ENCODE results near the gene SPATS2L.

Gene SPATS2L

GRCh38 chr2:200476836-200477235 lies 170.3 kb downstream of the SPATS2L start:
- DNase-seq = no peak

- DNase-seq = no peak
Observed at GRCh38 chr2:200477667-200478131, 171.2 kb downstream of the SPATS2L start.

DNA sequence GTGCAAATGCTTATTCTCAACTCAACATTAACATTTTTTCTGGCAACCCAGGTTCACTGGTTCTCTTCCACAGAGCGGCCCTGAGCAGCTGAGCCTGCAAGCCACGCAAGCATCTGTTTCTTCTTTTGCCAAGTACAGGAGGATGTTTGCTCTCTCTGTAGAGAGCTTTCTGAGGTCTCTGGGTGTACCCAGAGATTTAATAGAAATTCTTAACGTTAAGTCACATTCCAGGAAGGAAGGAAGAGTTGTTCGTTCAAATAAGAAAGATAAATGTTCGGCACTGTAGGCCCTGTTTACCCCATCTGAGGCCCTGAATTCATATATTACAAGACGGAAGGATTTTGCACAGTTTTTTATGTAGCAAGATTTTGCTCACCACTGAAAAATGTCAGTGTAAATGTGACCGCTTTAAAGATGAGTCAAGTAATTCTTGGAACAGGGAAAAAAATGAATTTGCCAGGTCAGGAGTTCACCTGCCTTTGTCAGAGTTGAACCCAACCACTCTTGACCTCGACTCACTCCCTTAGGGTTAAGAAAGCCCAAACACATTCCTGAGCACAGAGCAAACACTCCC lies 173.3 kb downstream of the SPATS2L start:
- no peak for DNase-seq

GRCh38 chr2:200482194-200482593 lies 175.7 kb downstream of the SPATS2L start:
- DNase-seq = no peak

DNA sequence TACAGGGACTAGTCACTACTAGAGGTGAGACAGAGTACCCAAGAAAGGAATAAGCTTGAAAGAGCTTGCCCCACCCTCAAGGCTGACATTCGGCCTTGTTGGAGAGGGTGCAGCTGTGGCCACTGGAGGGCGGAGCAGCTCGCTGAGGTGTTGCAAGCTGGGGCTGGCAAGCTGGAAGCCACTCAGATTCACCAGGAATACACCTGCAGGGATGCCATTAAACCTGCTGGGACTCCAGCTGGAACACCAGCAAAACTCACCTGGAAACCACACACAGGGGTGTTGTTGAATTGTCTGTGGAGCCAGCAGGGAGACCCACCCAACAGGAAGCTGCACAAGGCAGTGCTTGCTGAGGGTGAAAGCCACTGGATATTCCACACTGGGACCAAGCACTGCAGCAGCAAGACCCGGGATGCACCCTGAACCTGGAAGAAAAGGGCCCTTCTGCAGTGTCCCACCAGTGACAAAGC lies 177.3 kb downstream of the SPATS2L start:
- peak; percentile 36 for DNase-seq

GRCh38 chr2:200484934-200485333 lies 178.4 kb downstream of the SPATS2L start:
- no peak for DNase-seq

DNA sequence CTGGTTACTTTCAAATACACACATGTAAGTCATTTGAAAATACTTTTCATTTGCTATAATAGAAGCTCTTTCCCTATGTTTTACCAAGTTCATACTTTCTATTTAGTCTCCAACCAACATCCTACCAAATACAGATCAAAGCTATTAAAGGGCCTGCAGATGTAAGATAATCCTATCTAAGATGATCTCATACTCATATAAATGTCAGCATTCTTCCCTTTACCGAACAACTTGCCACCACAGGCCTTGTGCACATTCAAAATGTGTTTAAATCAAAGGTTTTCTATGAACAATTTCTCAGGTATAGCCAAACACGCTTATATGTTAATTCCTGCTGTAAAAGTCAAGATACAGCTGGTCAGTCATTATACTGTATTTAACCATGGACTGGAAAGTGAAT lies 180.0 kb downstream of the SPATS2L start:
- DNase-seq = no peak

- DNase-seq = no peak
Observed at GRCh38 chr2:200488169-200488568, 181.7 kb downstream of the SPATS2L start.

DNA sequence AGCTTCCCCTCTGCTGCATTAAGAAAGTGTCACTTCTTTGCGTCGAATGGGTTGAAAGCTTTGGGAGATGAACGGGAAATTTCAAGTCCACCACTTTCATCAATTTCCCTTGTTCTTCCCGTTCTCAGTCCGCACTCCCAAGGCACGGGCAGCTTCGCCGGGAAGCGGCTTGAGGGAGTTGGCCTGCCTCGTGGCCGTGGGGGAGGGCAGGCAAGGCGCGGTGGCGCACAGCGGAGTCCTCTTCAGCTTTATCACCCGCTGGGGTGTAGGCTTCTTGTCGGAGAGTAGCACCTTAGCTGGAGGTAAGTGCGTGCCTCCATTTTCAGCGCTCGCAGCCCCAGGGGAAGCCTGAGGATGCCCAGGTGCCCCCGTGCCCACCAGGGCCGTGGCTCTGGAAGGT lies 183.5 kb downstream of the SPATS2L start:
- DNase-seq = no peak

- no peak for DNase-seq
Observed at GRCh38 chr2:200492656-200493055, 186.2 kb downstream of the SPATS2L start.

DNA sequence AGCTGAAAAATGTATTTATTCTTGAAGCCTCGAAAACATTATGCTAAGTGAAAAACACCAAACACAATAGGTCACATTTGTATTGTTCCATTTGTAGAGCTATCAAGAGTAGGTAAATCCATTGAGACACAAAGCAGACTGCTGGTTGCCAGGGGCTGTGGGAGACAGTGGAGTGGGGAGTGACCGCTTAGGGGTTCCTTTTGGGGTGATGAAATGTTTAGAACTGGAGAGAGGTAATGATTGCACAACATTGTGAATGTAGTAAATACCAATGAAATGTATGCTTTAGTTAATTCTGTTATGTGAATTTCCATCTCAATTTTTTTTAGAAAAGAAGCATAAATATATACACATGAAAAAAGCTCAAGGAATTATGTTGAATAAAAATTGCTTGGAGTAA lies 187.6 kb downstream of the SPATS2L start:
- no peak for DNase-seq

DNA sequence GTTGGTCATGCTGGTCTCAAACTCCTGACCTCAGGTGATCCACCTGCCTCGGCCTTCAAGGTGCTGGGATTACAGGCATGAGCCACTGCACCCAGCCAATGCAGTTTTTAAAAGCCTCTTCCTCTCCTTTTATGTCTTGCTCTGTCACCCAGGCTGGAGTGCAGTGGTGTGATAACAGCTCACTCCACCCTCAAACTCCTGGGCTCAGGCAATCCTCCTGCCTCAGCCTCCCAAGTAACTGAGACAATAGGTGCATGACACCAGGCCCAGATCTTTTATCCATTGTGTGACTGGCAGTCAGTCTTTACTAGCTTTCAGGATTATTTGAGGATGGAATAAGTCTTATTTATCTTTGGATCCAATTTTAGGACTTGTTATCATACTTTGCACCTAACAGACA lies 190.2 kb downstream of the SPATS2L start:
- DNase-seq = peak; percentile 65

GRCh38 chr2:200498402-200499162 lies 192.1 kb downstream of the SPATS2L start:
- DNase-seq = no peak

DNA sequence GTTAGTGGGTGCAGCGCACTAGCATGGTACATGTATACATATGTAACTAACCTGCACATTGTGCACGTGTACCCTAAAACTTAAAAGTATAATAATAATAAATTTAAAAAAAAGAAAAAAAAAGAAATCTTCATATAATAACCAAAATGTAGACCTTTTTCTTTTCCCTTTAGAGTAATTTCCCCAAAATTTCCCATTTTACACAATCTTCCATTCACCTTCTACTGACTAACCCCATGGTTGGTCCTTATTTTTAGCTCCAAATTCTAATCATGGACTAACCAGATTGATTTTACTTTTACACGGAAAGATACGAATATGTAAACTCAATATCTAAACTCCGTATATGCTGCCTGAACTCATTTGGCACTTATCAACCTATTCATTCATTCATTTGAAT lies 195.7 kb downstream of the SPATS2L start:
- no peak for DNase-seq

DNA sequence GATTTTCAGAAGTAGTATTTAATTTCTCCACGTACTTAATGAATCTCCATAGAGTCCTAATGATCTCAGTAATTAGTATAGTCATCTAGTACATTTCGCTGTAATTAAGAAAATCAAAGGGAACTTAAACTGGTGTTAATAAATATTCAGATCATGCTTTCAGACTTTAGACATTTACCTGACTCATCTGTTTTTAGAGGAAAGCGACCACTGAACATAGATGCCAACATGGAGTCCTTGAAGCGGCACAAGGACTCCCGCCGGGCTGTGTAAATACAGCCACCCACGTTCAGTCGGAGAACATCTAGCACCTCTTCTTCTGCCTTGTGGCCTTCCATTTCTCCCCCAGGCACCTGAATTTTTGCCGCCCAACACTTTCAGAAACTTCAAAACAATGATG lies 200.2 kb downstream of the SPATS2L start:
- no peak for DNase-seq

- no peak for DNase-seq
Observed at GRCh38 chr2:200507179-200507578, 200.7 kb downstream of the SPATS2L start.

GRCh38 chr2:200509235-200509611 lies 202.7 kb downstream of the SPATS2L start:
- peak; percentile 22 for DNase-seq

GRCh38 chr2:200509612-200510433 lies 203.3 kb downstream of the SPATS2L start, which contains the start of gene KCTD18:
KCTD18 (minus strand) TSS chr2:200510068; CDS start chr2:200507016, 3,052 bp downstream.
- DNase-seq = peak; percentile 86

DNA sequence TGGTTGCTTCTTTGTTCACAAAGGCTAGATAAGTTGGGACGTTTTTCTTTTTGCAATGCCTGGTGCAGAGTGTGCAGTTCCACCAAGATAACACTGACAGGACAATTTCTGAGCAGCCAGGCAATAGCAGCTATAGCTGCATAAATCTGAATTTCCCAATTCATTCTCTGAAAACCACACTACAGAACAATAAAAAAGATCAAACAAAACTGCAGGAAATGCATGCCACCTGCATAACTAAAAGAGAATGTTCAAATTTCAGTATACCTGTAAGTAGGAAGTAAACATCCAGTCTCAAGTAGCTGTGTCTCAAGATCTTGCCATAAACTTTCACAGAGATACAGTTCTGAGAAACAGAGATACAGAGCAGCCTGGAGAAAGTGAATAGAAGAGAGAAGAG lies 208.7 kb downstream of the SPATS2L start:
- no peak for DNase-seq

DNA sequence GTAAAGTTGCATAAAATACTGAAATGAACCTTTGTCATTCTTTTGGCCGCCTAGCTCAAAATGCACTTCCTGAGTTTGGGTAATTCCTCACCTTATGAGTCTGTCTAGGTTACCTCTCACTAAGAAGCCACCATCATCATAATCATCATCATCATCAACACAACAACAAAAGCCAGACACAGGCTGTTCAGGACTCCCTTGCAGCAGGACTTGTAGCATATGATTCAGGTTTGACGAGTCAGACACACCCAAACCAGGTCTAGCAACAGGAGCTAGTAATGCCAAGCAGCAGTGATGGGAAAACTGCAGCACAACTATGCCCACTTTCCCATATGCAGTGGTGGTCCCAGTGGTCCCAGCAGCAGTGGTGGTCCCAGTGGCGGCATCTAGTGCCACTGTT lies 216.7 kb downstream of the SPATS2L start:
- DNase-seq = no peak

GRCh38 chr2:200523604-200524003 lies 217.1 kb downstream of the SPATS2L start:
- DNase-seq = no peak

DNA sequence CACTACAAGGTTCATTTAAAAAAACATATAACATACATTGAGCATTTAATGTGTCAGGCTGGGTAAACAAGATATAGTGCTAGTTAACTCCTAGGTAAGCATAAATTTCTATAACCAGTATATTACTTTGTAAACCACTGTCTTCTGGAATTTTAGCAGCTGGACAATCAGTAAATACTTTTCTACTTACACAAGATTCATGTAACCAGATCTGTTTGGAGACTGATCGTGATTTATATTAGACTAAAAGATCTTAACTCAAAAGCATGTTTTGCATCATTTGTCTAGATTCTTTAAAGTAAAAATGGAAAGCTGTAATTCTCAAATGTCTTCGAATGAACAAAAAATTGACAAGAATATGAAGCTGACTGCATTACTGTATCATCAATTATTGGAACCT lies 218.6 kb downstream of the SPATS2L start:
- DNase-seq = no peak

- no peak for DNase-seq
Observed at GRCh38 chr2:200525551-200525881, 219.0 kb downstream of the SPATS2L start.

Data from hematopoietic multipotent progenitor cell treated with erythropoietin and hydrocortisone succinate and interleukin-3 and kit ligand, for 8 days (in vitro differentiated cells).